Glomerular visceral epithelial cell (primary cell): ENCODE data around the gene DISP3.

Experiments
- DNase-seq: peaks from one replicate; pipeline ENCODE4 v3.0.0-alpha.2; 2016; ENCODE audit errors: extremely low spot score

Gene DISP3

GRCh38 chr1:11456965-11457364, 22.0 kb upstream of the DISP3 start:
- DNase-seq = no peak

- no peak for DNase-seq
These were observed 20.1 kb upstream of the DISP3 start for GRCh38 chr1:11458811-11459275.

- DNase-seq = no peak
These were observed 17.3 kb upstream of the DISP3 start for GRCh38 chr1:11461531-11462137.

GRCh38 chr1:11462224-11462923, 16.6 kb upstream of the DISP3 start:
- DNase-seq = no peak

- DNase-seq = no peak
These were observed 15.8 kb upstream of the DISP3 start for GRCh38 chr1:11463177-11463576.

GRCh38 chr1:11465307-11465706, 13.6 kb upstream of the DISP3 start:
- DNase-seq = no peak

- no peak for DNase-seq
These were observed 12.5 kb upstream of the DISP3 start for GRCh38 chr1:11466416-11466815.

GRCh38 chr1:11468878-11469277, 10.1 kb upstream of the DISP3 start:
- DNase-seq = no peak

- no peak for DNase-seq
These were observed 8.0 kb upstream of the DISP3 start for GRCh38 chr1:11470912-11471311.

GRCh38 chr1:11471473-11471872, 7.5 kb upstream of the DISP3 start:
- DNase-seq = no peak

GRCh38 chr1:11472284-11472683, 6.7 kb upstream of the DISP3 start:
- DNase-seq = no peak

GRCh38 chr1:11472741-11473140, 6.2 kb upstream of the DISP3 start:
- DNase-seq = no peak

GRCh38 chr1:11473491-11474034, 5.4 kb upstream of the DISP3 start:
- DNase-seq = peak; percentile 5

- DNase-seq = no peak
These were observed 4.1 kb upstream of the DISP3 start for GRCh38 chr1:11474826-11475225.

- no peak for DNase-seq
These were observed 3.2 kb upstream of the DISP3 start for GRCh38 chr1:11475748-11476147.

GRCh38 chr1:11479375-11479979, 522 bp downstream of the DISP3 start:
- no peak for DNase-seq

- DNase-seq = no peak
These were observed 2.1 kb downstream of the DISP3 start for GRCh38 chr1:11481019-11481418.

- DNase-seq = no peak
These were observed 3.2 kb downstream of the DISP3 start for GRCh38 chr1:11482198-11482597.

- no peak for DNase-seq
These were observed 3.9 kb downstream of the DISP3 start for GRCh38 chr1:11482701-11483479.

GRCh38 chr1:11483581-11484320, 4.8 kb downstream of the DISP3 start:
- DNase-seq = no peak

- DNase-seq = no peak
These were observed 5.3 kb downstream of the DISP3 start for GRCh38 chr1:11484321-11484655.

- DNase-seq = no peak
These were observed 6.2 kb downstream of the DISP3 start for GRCh38 chr1:11485191-11485590.
